ENCODE measurements around the gene ZNF536.

ZNF536 gene

GRCh38 chr19:30606114-30607050 is 234.2 kb downstream of the ZNF536 start:
- DNase-seq (ENCODE audit: low spot score): no peak

Measured in CD4-positive, alpha-beta T cell treated with Interleukin-2 at 100 ng/mL for 4 hours (primary cell).